Epithelial cell of esophagus (primary cell): Measurements from ENCODE around the gene TAF1B.

Experiments used
- DNase-seq: peaks from one replicate; pipeline ENCODE4 v3.0.0; 2010; ENCODE audit warnings: low read depth
- H3K4me3 ChIP-seq: 2 replicates; pipeline ENCODE4 v1.5.1; 2011; ENCODE audit warnings: mild to moderate bottlenecking, low read length, control low read depth
- CTCF ChIP-seq: IDR thresholded peaks from 2 replicates; pipeline ENCODE4 v1.5.1; 2011; ENCODE audit warnings: low read depth, mild to moderate bottlenecking, low read length, control low read depth, inconsistent platforms; ENCODE audit not compliant: insufficient read depth; ENCODE audit errors: missing control alignments

The TAF1B gene

GRCh38 chr2:9945596-9945995, 102.3 kb downstream of the TAF1B start:
- no peak overlapping the region for H3K4me3 ChIP-seq
- no peak for DNase-seq
- TF ChIP-seq CTCF = no peak

- no peak for TF ChIP-seq CTCF
- H3K4me3 ChIP-seq = no peak overlapping the region
- DNase-seq = no peak
Measured at GRCh38 chr2:9946076-9946475, 102.8 kb downstream of the TAF1B start.

GRCh38 chr2:9946818-9947217, 103.5 kb downstream of the TAF1B start:
- H3K4me3 ChIP-seq = no peak overlapping the region
- no peak for TF ChIP-seq CTCF
- DNase-seq = no peak

GRCh38 chr2:9948721-9949120, 105.4 kb downstream of the TAF1B start:
- no peak for DNase-seq
- no peak for TF ChIP-seq CTCF
- H3K4me3 ChIP-seq = no peak overlapping the region

- DNase-seq = no peak
- no peak overlapping the region for H3K4me3 ChIP-seq
- TF ChIP-seq CTCF = no peak
Measured at GRCh38 chr2:9949239-9949991, 106.1 kb downstream of the TAF1B start.

- TF ChIP-seq CTCF = no peak
- H3K4me3 ChIP-seq = no peak overlapping the region
- DNase-seq = no peak
Measured at GRCh38 chr2:9949992-9950520, 106.8 kb downstream of the TAF1B start.
